K562 (cell line): ENCODE results near the gene PDF. TPM values are rescaled to one million over a fixed set of nuclear protein-coding genes. Genes with fewer than 3 reads are reported as not detected.

Experiments used
- ATF1 ChIP-seq, 2 experiments: fragments of 450-650 bp in 1 of 2; IDR thresholded peaks; 2 replicates each; pipeline ENCODE4 v1.6.1; 2016; ENCODE audit warnings: missing compliant biosample characterization in 1 of 2, missing genetic modification characterization in 1 of 2
- CCNT2 ChIP-seq: IDR thresholded peaks from 2 replicates; pipeline ENCODE4 v1.6.1; 2011; ENCODE audit warnings: borderline replicate concordance, low read depth, mild to moderate bottlenecking, moderate library complexity, mixed read lengths, low read length; ENCODE audit not compliant: insufficient read length; ENCODE audit errors: extremely low read depth
- HNRNPLL ChIP-seq: fragments of 200-400 bp; formaldehyde crosslinking; IDR thresholded peaks from 2 replicates; pipeline ENCODE4 v1.6.1; 2017; ENCODE audit warnings: low read length, low read depth, mild to moderate bottlenecking; ENCODE audit not compliant: poor library complexity, severe bottlenecking
- KAT7 ChIP-seq: sonication (generic); formaldehyde crosslinking; IDR thresholded peaks from 2 replicates; pipeline ENCODE4 v1.8.0; 2022; ENCODE audit warnings: missing genetic modification reagents, mild to moderate bottlenecking, borderline replicate concordance
- PKNOX1 ChIP-seq: fragments of 450-650 bp; IDR thresholded peaks from 2 replicates; pipeline ENCODE4 v1.6.1; 2016
- SRSF9 ChIP-seq: fragments of 200-400 bp; formaldehyde crosslinking; IDR thresholded peaks from 2 replicates; pipeline ENCODE4 v1.6.1; 2017; ENCODE audit warnings: low read depth, low read length, borderline replicate concordance
- UBTF ChIP-seq, 2 experiments: IDR thresholded peaks; 2 replicates each; pipeline ENCODE4 v1.6.1; 2012; ENCODE audit warnings: improper control_type of control experiment in 2 of 2, low read depth in 2 of 2, low read length in 2 of 2, borderline replicate concordance in 1 of 2
- ZBTB9 ChIP-seq: fragments of 450-650 bp; formaldehyde crosslinking; IDR thresholded peaks from 2 replicates; pipeline ENCODE4 v1.4.0; 2020; ENCODE audit warnings: mild to moderate bottlenecking, moderate library complexity
- ZKSCAN1 ChIP-seq: fragments of 150-350 bp; IDR thresholded peaks from 2 replicates; pipeline ENCODE4 v1.6.1; 2016; ENCODE audit warnings: low read depth, low read length
- polyA plus RNA-seq, 8 experiments: library from polyadenylated mRNA; depleted of rRNA in 4 of 8; stranded (reverse) in 5 of 8; unstranded in 3 of 8; fragments of >200 nt; fragmentation: Nextera tagmentation in 2 of 8; fragmentation: Illumina TruSeq in 1 of 8; extraction: Ambion mirVana in 2 of 8; extraction: Trizol in 1 of 8; gene quantifications; 2 replicates each; pipeline versions ENCODE4 v1.2.1 to v1.2.3, GENCODE V29; 2011 to 2014; ENCODE audit warnings: inconsistent platforms in 1 of 8, missing spikeins in 1 of 8
- total RNA-seq, 7 experiments: library from RNA; depleted of rRNA in 6 of 7; stranded (reverse); fragments of >200 nt in 6 of 7; fragmentation: Illumina TruSeq in 2 of 7; extraction: Trizol in 2 of 7; gene quantifications; 2 replicates each; pipeline versions ENCODE4 v1.2.1 to v1.2.3, GENCODE V29; 2011 to 2021; ENCODE audit warnings: low replicate concordance in 1 of 7
- TF ChIP-seq, protein P1 (sequence below), 2 experiments: fragments of 450-650 bp; conservative IDR thresholded peaks; 2 replicates each; pipeline ENCODE4 v1.6.1; 2017; ENCODE audit warnings: mild to moderate bottlenecking in 2 of 2, moderate library complexity in 2 of 2
- TF ChIP-seq, protein P2 (sequence below): fragments of 450-650 bp; IDR thresholded peaks from 2 replicates; pipeline ENCODE4 v1.6.1; 2016; ENCODE audit warnings: borderline replicate concordance
- TF ChIP-seq, protein P3 (sequence below): IDR thresholded peaks from 2 replicates; pipeline ENCODE4 v1.6.1; 2011; ENCODE audit warnings: borderline replicate concordance, low read depth, mild to moderate bottlenecking, moderate library complexity, low read length; ENCODE audit not compliant: insufficient read depth, poor library complexity, severe bottlenecking

PDF gene
- total and polyA plus RNA-seq, 9 of the 15 experiments (the other 6 are each of a cell fraction or from before 2014, with no cell fraction given): 0.15 to 72.4 (median 5.6) TPM

- TF ChIP-seq, protein P1, sequence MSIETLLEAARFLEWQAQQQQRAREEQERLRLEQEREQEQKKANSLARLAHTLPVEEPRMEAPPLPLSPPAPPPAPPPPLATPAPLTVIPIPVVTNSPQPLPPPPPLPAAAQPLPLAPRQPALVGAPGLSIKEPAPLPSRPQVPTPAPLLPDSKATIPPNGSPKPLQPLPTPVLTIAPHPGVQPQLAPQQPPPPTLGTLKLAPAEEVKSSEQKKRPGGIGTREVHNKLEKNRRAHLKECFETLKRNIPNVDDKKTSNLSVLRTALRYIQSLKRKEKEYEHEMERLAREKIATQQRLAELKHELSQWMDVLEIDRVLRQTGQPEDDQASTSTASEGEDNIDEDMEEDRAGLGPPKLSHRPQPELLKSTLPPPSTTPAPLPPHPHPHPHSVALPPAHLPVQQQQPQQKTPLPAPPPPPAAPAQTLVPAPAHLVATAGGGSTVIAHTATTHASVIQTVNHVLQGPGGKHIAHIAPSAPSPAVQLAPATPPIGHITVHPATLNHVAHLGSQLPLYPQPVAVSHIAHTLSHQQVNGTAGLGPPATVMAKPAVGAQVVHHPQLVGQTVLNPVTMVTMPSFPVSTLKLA (conservative IDR thresholded peaks at IDR 0.05): peak in 1 of 2 experiments; percentile 36; a peak in 1 of 4 replicates
- TF ChIP-seq PKNOX1 (peak; percentile 57), ATF1 (CRISPR knock-in tag; IDR thresholded peaks at IDR 0.05) (no peak), ATF1 (tag; IDR thresholded peaks at IDR 0.05) (0 out of 2 replicates have a peak, but pooled peaks have one; percentile 1), ZBTB9 (0 out of 2 replicates have a peak, but pooled peaks have one; percentile 61), SRSF9 (no peak), UBTF (IDR thresholded peaks at IDR 0.05; ENCODE audit: borderline replicate concordance in 1 of 2, low read depth in 2 of 2, low read length in 2 of 2) (0 out of 4 replicates have a peak, but pooled peaks of 1 of the 2 experiments have one; percentile 52), HNRNPLL (peak; percentile 4), KAT7 (CRISPR knock-in tag) (peak; percentile 79; the same call in 1 of the 2 replicates), ZKSCAN1 (peak; percentile 92), CCNT2 (peak; percentile 27)
- TF ChIP-seq, protein P2, sequence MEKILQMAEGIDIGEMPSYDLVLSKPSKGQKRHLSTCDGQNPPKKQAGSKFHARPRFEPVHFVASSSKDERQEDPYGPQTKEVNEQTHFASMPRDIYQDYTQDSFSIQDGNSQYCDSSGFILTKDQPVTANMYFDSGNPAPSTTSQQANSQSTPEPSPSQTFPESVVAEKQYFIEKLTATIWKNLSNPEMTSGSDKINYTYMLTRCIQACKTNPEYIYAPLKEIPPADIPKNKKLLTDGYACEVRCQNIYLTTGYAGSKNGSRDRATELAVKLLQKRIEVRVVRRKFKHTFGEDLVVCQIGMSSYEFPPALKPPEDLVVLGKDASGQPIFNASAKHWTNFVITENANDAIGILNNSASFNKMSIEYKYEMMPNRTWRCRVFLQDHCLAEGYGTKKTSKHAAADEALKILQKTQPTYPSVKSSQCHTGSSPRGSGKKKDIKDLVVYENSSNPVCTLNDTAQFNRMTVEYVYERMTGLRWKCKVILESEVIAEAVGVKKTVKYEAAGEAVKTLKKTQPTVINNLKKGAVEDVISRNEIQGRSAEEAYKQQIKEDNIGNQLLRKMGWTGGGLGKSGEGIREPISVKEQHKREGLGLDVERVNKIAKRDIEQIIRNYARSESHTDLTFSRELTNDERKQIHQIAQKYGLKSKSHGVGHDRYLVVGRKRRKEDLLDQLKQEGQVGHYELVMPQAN: peak; percentile 76
- TF ChIP-seq, protein P3, sequence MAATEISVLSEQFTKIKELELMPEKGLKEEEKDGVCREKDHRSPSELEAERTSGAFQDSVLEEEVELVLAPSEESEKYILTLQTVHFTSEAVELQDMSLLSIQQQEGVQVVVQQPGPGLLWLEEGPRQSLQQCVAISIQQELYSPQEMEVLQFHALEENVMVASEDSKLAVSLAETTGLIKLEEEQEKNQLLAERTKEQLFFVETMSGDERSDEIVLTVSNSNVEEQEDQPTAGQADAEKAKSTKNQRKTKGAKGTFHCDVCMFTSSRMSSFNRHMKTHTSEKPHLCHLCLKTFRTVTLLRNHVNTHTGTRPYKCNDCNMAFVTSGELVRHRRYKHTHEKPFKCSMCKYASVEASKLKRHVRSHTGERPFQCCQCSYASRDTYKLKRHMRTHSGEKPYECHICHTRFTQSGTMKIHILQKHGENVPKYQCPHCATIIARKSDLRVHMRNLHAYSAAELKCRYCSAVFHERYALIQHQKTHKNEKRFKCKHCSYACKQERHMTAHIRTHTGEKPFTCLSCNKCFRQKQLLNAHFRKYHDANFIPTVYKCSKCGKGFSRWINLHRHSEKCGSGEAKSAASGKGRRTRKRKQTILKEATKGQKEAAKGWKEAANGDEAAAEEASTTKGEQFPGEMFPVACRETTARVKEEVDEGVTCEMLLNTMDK: peak; percentile 9
Observed at GRCh38 chr16:69311533-69312387, 18.6 kb downstream of the PDF start (continued).
